Suppressor macrophage (primary cell): ENCODE measurements around the gene STYK1.
"Not testable (repeated sequence)": the region's sequence is repeated elsewhere in the genome, so short reads cannot be mapped to it uniquely, and the experiment has no call there.

ENCODE experiments used
- DNase-seq, 4 experiments: peaks; one replicate each; pipeline ENCODE4 v3.0.0-alpha.2; 2020 to 2022

STYK1 gene

GRCh38 chr12:10688042-10688441 lies 14.2 kb upstream of the STYK1 start:
- DNase-seq, result no peak

GRCh38 chr12:10672231-10672868 lies 1.5 kb downstream of the STYK1 start:
- no peak for DNase-seq

DNA sequence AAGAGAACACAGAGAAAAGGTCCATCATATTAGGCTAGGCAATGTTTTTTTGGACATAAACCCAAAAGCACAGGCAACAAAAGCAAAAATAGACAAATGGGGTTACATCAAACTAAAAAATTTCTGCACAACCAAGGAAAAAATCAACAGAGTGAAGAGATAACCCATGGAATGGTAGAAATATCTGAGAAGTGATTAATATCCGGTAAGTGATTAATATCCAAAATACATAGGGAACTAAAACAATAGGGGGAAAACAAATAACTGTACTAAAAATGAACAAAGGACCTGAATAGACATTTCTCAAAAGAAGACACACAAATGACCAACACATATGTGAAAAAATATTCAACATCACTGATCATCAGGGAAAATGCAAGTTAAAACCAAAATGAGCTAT lies 4.3 kb downstream of the STYK1 start:
- DNase-seq, result no peak

DNA sequence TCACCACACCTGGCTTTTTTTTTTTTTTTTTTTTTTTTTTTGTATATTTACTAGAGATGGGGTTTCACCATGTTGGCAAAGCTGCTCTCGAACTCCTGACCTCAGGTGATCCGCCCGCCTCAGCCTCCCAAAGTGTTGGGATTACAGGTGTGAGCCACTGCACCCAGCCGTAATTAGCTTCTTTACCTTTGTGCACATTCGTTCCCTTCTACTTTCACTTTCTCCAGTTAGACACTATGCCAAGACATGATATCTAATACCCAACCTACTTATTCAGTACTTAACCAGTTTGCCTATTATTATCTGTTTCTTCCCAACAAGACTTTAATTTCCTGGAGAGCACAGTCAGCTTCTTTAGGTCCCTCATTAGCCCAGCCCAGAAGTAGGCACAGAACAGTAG lies 5.3 kb downstream of the STYK1 start:
- no peak for DNase-seq

GRCh38 chr12:10667581-10667980 lies 6.3 kb downstream of the STYK1 start:
- DNase-seq, result no peak

GRCh38 chr12:10664499-10664898 lies 9.4 kb downstream of the STYK1 start:
- DNase-seq, result no peak

GRCh38 chr12:10663869-10664268 lies 10.0 kb downstream of the STYK1 start:
- DNase-seq, result no peak

DNA sequence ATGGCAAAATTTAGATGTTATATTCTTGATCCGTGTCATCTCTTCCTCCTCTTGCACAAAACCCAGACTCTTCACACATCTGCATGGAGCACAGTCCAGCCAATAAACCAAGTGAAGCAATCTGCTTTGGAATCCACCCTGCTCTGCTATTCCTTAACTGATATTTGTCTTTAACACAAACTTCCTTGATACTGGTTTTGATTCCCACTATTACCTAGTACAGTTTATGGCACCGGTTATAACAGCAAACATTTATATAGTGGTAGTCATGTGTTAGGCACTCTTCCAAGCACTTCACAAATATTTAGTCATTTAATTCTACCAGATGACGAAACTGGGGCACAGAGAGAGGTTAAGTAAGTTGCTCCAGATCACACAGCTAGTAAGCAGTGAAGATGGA lies 12.5 kb downstream of the STYK1 start:
- DNase-seq, result no peak

GRCh38 chr12:10654003-10654402 lies 19.8 kb downstream of the STYK1 start:
- no peak for DNase-seq

GRCh38 chr12:10652192-10652591 lies 21.7 kb downstream of the STYK1 start:
- DNase-seq, result no peak

DNA sequence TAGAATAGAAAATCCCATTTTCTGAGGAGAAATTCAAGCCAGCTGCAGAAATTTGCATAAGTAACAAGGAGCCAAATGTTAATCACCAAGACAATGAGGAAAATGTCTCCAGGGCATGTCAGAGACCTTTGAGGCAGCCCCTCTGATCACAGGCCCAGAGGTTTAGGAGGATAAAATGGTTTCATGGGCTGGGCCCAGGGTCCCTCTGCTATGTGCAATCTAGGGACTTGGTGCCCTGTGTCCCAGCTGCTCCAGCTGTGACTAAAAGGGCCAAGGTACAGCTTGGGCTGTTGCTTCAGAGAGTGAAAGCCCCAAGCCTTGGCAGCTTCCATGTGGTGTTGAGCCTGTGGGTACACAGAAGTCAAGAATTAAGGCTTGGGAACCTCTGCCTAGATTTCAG lies 27.3 kb downstream of the STYK1 start:
- not testable (repeated sequence) for DNase-seq

GRCh38 chr12:10645910-10646309 lies 27.9 kb downstream of the STYK1 start:
- DNase-seq, result no peak

DNA sequence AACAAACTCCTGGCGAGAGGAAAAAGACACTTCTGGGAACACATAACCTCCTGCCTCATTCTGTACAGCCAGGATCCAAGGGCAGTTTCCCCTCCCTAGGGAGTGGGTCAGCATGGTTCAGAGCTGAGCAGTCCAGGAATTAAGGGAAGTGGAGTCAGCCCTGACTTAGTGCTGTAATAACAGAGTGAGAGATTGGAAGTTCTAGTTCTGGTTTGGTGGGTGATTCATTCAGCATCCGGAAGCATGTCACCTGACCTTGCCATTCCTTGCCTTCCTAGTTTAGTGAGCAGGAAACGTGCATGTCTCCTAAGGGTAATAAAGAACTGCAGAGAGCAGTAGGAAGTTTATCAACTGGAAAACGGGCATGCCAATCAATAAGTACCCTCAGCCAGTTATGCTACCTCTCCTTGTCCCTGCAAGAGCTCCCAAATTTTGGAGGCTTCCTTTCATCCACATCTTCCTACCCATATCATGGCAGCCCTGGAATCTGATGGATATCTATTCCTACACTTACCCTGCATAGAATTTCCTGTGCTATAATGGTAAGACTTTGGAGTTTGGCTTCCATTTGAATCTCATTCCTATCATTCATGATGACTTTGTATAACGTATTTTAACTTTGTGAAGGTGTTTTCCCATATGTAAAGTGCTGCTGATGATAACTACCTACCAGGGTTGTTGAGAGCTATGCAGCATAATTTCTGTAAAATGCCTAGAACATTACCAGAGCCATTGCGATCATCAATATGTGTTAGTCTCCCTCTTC lies 31.9 kb downstream of the STYK1 start:
- DNase-seq, result peak in 1 of 4 experiments; percentile 5

DNA sequence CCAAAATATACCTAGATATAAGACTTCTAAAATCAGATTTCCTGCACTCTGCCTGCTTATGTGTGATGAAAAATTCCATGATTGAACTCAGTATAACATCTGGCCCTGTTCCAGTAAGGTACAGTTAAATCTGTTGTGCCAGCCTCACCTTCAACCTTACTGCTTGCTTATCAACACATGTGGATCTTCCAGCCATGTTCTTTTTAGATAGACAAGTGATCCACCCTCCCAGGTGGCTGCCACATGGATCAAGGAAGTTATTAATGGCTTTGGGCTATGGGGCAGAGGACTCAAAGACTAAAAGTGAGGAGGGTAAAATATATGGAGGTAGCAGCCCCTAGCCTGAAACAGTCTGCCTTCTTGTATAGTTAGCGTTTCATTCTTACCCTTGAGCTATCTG lies 35.1 kb downstream of the STYK1 start:
- DNase-seq, result no peak

DNA sequence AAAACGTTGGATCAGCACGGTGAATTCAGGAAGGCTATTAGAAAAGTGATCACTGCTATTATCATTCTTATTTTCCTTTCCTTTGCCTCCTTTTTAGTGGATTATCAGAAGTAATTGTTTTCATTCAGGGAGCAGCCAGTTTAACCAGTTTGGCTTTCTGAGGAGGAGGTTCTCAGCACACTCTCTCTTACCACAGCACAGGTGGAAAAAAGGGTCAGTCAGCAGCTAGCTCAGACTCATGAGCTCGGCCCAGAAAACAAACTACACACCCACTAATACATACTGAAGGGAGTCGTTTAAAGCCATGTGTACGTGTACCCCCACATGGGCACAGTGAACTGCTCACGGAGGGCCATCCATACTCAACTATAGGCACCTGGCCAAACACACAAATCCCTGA lies 37.2 kb downstream of the STYK1 start:
- DNase-seq, result no peak

GRCh38 chr12:10636124-10636523 lies 37.7 kb downstream of the STYK1 start:
- no peak for DNase-seq

DNA sequence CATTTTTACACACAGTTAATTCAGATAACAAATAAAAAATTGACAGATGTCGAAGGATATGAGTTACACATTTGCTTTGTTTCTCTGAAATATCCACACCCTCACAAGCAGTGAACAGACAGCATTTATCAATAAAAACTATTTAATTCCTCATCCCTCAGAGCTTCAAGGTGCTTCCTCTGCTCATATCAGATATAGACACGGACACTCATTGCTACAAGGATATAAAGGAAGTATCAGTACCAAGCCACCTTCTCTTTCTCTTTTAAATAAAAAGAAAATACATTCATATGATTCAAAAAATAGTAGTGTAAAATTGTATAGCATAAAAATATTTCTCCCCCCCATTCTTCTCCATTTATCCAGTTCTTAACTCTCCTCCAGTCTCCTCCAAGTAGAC lies 38.5 kb downstream of the STYK1 start:
- DNase-seq, result no peak

DNA sequence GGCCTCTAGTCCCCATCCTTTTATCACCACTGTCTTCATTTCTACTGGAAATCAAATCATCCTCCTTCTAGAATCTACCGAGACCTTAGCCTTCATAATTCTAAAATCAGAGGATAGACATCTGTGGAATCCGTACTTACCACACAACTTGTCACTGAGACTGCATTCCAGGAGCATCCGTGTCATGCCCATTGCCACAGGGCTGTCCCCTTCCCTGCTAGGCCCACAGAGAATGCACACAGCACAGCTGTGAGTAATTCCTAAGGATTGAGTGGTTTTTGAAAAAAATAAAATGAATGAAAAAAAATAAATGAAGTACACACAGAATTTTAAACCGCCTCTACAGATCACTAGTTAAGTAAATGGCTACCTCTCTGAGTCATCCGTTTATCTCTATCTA lies 39.4 kb downstream of the STYK1 start:
- DNase-seq, result no peak

DNA sequence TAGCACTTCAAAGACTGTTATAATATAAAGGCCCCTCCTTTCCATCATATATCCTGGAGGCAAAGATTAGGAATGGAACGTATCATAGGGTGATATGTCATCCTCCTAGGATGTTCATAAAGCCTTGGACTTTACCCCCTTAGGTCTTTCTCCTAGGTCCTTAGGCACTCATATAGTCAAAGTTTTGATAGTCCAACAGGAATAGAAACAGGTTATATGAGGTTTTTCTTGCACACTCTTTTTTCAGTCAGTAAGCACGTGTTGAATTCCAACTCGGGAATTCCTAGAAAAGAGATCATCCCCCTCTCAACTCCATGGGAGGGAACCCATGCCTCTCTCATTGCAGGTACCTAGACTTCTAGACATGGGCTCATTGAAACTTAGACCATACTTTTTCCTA lies 40.3 kb downstream of the STYK1 start:
- no peak for DNase-seq

DNA sequence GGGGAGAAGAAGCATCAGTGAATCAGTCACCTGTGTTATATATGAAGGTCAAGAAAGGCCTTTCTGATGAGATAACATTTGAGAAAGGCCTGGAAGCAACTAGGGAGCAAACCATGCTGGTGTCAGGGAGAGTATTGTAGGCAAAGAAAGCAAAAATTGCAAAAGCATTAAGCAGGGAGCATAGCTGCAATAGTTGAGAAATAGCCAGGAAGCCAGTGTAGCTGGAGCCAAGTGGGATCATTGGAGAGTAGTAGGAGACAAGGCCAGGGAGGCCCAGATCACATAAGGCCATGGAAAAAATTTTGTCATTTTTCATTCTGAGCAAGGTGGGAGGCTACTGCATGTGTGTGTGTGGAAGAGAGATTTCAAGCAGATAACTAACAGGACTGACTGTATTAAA lies 41.6 kb downstream of the STYK1 start:
- DNase-seq, result no peak

GRCh38 chr12:10624605-10625004 lies 49.2 kb downstream of the STYK1 start:
- no peak for DNase-seq

DNA sequence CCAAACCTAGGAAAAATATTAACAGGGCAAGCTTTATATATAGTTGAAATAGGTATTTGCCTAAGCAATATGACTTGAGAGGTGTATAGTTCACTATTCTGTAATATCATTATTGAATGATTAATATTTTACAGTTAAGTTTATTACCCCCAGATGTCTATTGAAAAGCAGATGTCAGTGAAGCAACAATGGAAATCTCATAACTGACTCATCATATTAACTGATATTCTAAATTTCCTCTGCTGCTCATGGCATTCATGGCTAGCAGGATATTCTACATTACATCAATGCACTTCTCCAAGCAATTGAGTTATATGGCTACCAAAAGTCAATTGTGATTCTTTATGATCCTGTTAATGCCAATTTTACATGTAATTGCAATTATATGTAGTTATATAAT lies 50.7 kb downstream of the STYK1 start:
- no peak for DNase-seq

- DNase-seq, result no peak
Measured at GRCh38 chr12:10621278-10621677, 52.6 kb downstream of the STYK1 start.

GRCh38 chr12:10620078-10620779 lies 53.6 kb downstream of the STYK1 start:
- no peak for DNase-seq
